ENCODE data around the gene CCDC182. TPM values are rescaled to one million over a fixed set of nuclear protein-coding genes. Genes with fewer than 3 reads are reported as not detected.

CCDC182 gene
- total RNA-seq, 1 donor from 2014 or later, result not detected

- H3K9ac ChIP-seq (ENCODE audit: low read length), result no peak overlapping the region
- DNase-seq (ENCODE audit: low read depth), result no peak
- no peaks in the 10 kb centered on the region for H3K9me3 ChIP-seq (ENCODE audit: insufficient read depth, low read depth, low read length)
- Mint-ChIP-seq H3K36me3 (ENCODE audit: low read depth, unreplicated experiment) (no peaks in the 10 kb centered on the region), H3K4me3 (ENCODE audit: unreplicated experiment) (no peak overlapping the region), H3K4me1 (ENCODE audit: low read depth, unreplicated experiment) (no peaks in the 10 kb centered on the region), H3K9me3 (ENCODE audit: unreplicated experiment) (no peaks in the 10 kb centered on the region), H3K27ac (ENCODE audit: unreplicated experiment) (no peak overlapping the region), H3K27me3 (ENCODE audit: low read depth, unreplicated experiment) (peaks cover 43% of the 10 kb centered on the region)
- H3K4me2 ChIP-seq (ENCODE audit: low read length), result no peak overlapping the region
- no peak for TF ChIP-seq CTCF (IDR thresholded peaks at IDR 0.05; ENCODE audit: insufficient read depth, low read depth, low read length)
- TF ChIP-seq EZH2 (IDR thresholded peaks at IDR 0.05; ENCODE audit: insufficient read depth, low read length), result no peak
- no peak for FAIRE-seq
- no peak overlapping the region for H2AFZ ChIP-seq (ENCODE audit: low read depth, low read length)
- no peak overlapping the region for H3K4me3 ChIP-seq (ENCODE audit: insufficient read depth, low read depth, low read length)
- no peaks in the 10 kb centered on the region for H3K79me2 ChIP-seq (ENCODE audit: insufficient read depth, low read length)
- no peaks in the 10 kb centered on the region for H4K20me1 ChIP-seq (ENCODE audit: insufficient read depth, low read length)
- H3K27ac ChIP-seq (ENCODE audit: low read depth, low read length), result no peak overlapping the region
- no peaks in the 10 kb centered on the region for H3K36me3 ChIP-seq (ENCODE audit: insufficient read depth, low read length)
- no peaks in the 10 kb centered on the region for H3K4me1 ChIP-seq (ENCODE audit: insufficient read depth, low read length)
- peaks cover 43% of the 10 kb centered on the region for H3K27me3 ChIP-seq (ENCODE audit: insufficient read depth, low read length)
Measured at GRCh38 chr17:57735230-57735629, 9.9 kb downstream of the CCDC182 start.

DNA sequence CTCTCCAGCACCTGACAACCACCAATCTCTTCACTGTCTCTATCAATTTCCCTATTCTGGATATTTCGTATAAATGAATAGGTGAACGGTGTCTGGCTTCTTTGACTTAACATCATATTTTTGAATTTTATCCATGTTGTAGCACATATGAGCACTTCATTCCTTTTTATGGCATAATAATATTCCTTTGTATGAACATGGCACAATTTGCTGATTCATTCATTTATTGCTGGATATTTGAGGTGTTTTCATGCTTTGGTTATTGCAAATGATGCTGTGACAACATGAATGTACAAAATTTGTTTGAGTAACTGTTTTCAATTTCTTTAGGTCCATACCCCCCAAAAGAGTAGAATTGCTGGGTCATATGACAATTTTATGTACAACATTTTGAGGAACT, 12.0 kb downstream of the CCDC182 start:
- no peaks in the 10 kb centered on the region for H3K36me3 Mint-ChIP-seq (ENCODE audit: low read depth, unreplicated experiment)
- no peak overlapping the region for H2AFZ ChIP-seq (ENCODE audit: low read depth, low read length)
- no peak overlapping the region for H3K4me2 ChIP-seq (ENCODE audit: low read length)
- no peaks in the 10 kb centered on the region for H4K20me1 ChIP-seq (ENCODE audit: insufficient read depth, low read length)
- no peaks in the 10 kb centered on the region for H3K36me3 ChIP-seq (ENCODE audit: insufficient read depth, low read length)
- H3K27ac ChIP-seq (ENCODE audit: low read depth, low read length), result no peak overlapping the region
- H3K4me1 ChIP-seq (ENCODE audit: insufficient read depth, low read length), result no peaks in the 10 kb centered on the region
- no peak for DNase-seq (ENCODE audit: low read depth)
- FAIRE-seq, result no peak
- H3K27me3 Mint-ChIP-seq (ENCODE audit: low read depth, unreplicated experiment), result peaks cover 49% of the 10 kb centered on the region
- H3K79me2 ChIP-seq (ENCODE audit: insufficient read depth, low read length), result no peaks in the 10 kb centered on the region
- no peak overlapping the region for H3K9ac ChIP-seq (ENCODE audit: low read length)
- peaks cover 33% of the 10 kb centered on the region for H3K27me3 ChIP-seq (ENCODE audit: insufficient read depth, low read length)
- no peak for TF ChIP-seq CTCF (IDR thresholded peaks at IDR 0.05; ENCODE audit: insufficient read depth, low read depth, low read length)
- no peak for TF ChIP-seq EZH2 (IDR thresholded peaks at IDR 0.05; ENCODE audit: insufficient read depth, low read length)
- no peaks in the 10 kb centered on the region for H3K9me3 Mint-ChIP-seq (ENCODE audit: unreplicated experiment)
- no peaks in the 10 kb centered on the region for H3K9me3 ChIP-seq (ENCODE audit: insufficient read depth, low read depth, low read length)
- no peaks in the 10 kb centered on the region for H3K4me1 Mint-ChIP-seq (ENCODE audit: low read depth, unreplicated experiment)
- H3K4me3 ChIP-seq (ENCODE audit: insufficient read depth, low read depth, low read length), result no peak overlapping the region
- no peak overlapping the region for H3K27ac Mint-ChIP-seq (ENCODE audit: unreplicated experiment)
- no peak overlapping the region for H3K4me3 Mint-ChIP-seq (ENCODE audit: unreplicated experiment)

DNA sequence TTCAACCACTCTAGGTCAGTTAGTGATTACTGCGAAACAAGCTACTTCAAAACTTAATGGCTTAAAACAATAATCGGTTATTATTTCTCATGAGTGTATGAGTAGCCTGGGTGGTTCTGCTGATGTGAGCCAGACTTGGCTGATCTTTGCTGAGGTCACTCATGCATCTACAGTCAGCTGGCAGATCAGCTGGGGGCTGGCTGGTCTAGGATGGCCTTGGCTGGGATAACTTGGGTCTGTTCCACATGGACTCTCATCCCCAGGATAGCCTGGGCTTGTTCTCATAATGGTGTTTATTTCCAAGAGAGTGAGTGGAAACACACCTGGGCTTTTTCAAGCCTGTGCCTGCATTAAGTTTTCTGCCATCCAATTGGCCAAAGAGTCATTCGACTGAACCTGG, 13.0 kb downstream of the CCDC182 start:
- Histone ChIP-seq H3K4me2 (ENCODE audit: low read length) (no peak overlapping the region), H3K27me3 (ENCODE audit: insufficient read depth, low read length) (peaks cover 33% of the 10 kb centered on the region), H3K27ac (ENCODE audit: low read depth, low read length) (no peak overlapping the region), H3K4me3 (ENCODE audit: insufficient read depth, low read depth, low read length) (no peak overlapping the region), H3K9ac (ENCODE audit: low read length) (no peak overlapping the region), H2AFZ (ENCODE audit: low read depth, low read length) (no peak overlapping the region), H3K9me3 (ENCODE audit: insufficient read depth, low read depth, low read length) (no peaks in the 10 kb centered on the region), H4K20me1 (ENCODE audit: insufficient read depth, low read length) (no peaks in the 10 kb centered on the region), H3K36me3 (ENCODE audit: insufficient read depth, low read length) (no peaks in the 10 kb centered on the region), H3K4me1 (ENCODE audit: insufficient read depth, low read length) (no peaks in the 10 kb centered on the region), H3K79me2 (ENCODE audit: insufficient read depth, low read length) (no peaks in the 10 kb centered on the region)
- Mint-ChIP-seq H3K9me3 (ENCODE audit: unreplicated experiment) (no peaks in the 10 kb centered on the region), H3K36me3 (ENCODE audit: low read depth, unreplicated experiment) (no peaks in the 10 kb centered on the region), H3K4me1 (ENCODE audit: low read depth, unreplicated experiment) (no peaks in the 10 kb centered on the region), H3K4me3 (ENCODE audit: unreplicated experiment) (no peak overlapping the region), H3K27ac (ENCODE audit: unreplicated experiment) (no peak overlapping the region), H3K27me3 (ENCODE audit: low read depth, unreplicated experiment) (peaks cover 53% of the 10 kb centered on the region)
- no peak for DNase-seq (ENCODE audit: low read depth)
- no peak for FAIRE-seq
- TF ChIP-seq CTCF (IDR thresholded peaks at IDR 0.05; ENCODE audit: insufficient read depth, low read depth, low read length) (no peak), EZH2 (IDR thresholded peaks at IDR 0.05; ENCODE audit: insufficient read depth, low read length) (no peak)

All from astrocyte (in vitro differentiated cells and primary cell).